GM18861 (cell line): ENCODE measurements around the gene RAB8A.

Experiments
- ATAC-seq: cut with Tn5 transposase; IDR thresholded peaks from one replicate; pipeline ENCODE4 v1.9.1; 2021; ENCODE audit not compliant: unreplicated experiment

The RAB8A gene

DNA sequence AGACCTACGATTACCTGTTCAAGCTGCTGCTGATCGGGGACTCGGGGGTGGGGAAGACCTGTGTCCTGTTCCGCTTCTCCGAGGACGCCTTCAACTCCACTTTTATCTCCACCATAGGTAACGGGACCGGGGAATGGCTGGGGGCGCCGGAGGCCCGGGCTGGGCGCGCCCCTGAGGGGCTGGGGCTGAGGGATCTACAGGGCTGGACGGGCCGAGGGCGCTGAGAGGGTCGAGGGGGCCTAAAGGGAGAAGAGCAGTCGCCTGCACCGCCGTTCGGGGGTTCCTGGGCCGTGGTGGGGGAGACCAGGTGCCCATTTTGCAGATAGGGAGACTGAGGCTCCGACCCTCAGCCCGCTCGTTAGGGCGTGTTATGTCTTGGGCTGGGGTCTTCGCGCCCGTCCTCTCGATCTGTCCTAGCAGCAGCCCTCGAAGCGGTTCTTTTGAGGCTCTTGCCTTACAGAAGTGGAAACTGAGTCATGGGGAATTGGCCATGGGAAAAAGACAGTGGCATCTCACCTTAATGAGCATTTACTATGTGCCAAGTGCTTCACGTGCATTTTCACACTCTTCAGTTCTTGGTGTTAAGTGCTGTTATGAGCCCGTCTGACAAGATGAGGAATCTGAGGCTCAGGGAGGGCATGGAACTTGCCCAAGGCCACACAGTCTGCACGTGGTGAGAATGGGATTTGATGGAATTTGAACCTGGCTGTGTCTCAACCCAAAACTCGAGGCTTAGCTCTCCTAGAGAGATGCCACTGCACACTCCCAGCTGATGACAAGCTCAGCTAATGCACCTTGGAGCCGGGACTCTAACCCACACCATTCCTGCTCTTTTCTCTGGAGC is 442 bp downstream of the RAB8A start:
- no peak for ATAC-seq

DNA sequence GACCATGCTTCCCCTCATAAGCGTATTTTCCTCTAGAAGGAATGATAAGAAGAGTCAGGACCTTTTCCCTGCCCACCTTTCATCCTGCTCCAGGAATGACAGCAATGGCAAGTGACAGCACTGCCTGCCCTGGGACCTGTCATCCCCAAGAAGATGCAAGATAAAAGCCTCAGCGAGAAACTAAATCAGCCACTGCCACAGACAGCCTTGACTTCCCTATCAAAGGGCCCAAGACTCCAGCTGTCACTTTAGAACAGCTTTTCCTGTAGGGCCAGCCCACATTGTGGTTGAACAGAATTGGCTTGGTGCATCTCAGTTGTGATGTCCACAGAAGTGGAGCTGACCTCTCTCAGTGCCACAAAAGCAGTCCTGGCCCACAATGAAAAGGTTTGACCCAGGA is 1.1 kb downstream of the RAB8A start:
- no peak for ATAC-seq

DNA sequence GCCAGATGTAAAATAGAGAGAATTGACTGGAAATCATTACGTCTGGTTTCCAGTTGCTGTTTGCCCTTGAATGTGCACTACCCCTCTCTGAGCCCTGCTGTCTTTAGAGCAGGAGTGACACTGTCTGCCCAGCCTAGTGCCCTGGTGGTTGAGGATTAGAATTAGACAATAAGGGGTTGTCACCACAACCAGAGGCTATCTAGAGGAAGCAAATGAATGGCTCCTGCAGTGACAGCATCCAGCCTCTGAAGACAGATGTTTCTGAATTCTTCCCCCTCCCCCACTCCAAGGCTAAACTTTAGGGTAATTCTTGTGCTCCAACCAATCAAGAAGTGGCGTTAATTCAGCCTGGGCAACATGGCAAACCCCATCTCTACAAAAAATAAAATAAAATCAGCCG is 2.0 kb downstream of the RAB8A start:
- ATAC-seq = no peak

DNA sequence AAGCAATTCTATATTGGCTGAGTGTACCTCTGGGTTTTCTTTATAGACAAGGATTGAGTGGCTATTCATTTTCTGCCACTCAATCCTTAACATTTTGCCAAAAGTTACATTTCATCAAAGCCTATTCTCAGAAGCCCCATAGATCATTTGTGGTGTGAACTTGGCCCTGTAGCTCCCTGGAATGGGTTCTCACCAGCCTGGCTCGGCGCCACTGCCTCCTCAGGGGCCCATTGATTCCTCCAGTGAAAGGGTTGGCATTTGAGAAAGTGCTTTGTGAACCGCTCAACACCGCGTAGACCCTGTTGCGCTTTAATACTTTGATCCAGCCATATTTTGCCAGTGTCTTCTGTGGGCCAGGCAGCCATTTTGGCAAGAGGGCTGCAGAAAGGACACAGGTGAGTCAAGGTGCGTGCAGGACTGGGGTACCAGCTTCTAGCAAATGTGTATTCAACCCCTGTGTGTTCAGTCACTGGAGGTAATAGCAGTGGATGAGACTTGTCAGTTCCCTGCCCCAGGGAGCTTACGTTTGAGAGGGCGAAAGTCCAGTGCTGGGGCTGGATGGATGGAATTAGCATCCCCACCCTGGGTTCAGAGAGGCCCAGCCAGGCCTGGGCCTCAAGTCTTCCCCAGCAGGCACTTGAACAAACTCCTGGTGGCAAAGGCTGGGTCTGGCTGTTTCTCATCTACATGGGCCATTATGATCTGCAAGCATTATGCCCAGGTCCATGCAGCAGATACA is 3.8 kb downstream of the RAB8A start:
- no peak for ATAC-seq

DNA sequence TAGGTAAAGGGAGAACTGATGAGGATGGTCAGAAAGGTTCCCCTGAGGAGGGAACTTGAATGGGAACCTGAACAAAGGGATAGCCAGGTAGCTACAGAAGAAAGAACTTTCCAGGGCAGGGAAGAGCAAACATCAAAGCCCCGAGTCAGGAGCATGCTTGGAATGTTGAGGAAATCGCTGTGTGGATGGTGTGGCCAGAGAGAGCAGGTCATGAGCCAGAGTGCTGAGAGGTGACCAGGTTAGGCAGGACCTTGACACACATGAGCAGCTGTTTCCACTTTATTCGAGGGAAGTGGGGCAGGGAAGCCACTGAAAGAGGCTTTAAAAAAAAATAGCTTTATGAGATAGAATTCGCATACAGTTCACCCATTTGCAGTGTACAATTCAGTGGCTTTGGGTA is 4.4 kb downstream of the RAB8A start:
- ATAC-seq = no peak

DNA sequence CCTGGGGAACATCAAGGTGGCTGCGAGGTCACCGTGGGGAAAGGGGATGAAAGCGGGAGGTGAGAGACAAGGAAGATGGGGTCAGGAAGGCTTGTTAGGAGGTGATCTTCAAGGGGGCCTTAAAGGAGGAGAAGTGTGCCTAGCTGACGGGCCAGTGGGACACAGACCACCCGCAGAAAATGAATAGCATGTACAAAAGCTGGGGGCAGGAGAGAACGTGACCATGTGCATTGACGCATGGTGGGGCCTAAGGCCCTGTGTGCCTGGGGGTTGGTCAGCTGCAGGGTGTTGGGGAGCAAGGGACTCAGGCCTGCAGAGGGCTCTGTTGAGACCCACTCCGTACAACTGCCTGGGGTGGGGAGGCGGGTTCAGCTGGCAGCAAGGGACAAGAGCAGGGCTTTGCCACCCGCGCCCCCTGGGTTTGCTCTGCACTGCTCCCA is 5.9 kb downstream of the RAB8A start:
- ATAC-seq = no peak

DNA sequence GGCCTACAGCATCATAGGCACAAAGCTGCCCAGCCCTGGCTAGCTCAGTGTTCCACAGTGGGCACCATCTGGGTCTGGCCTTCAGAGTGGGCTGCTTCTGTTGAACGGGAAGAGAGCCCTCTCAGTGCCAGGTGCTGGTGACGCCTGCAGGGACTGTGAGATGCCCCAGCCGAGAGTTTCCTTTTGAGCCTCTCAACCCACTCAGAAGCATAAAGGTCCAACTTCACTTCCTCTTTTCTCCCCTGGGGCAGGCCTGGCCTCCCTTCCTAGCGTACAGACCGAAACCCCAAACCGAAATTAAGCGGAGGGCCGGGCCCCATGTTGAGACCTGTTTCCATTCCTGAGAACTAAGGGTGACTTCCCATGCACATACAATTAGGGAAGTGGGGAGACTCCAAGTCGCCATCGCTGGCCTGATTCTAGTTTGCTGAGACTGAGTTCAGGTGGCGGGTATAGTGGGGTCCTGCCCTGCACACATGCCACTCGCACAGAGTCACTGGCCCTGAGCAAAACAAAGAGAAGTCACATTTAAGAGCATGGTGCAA is 6.9 kb downstream of the RAB8A start:
- peak; percentile 71 for ATAC-seq

DNA sequence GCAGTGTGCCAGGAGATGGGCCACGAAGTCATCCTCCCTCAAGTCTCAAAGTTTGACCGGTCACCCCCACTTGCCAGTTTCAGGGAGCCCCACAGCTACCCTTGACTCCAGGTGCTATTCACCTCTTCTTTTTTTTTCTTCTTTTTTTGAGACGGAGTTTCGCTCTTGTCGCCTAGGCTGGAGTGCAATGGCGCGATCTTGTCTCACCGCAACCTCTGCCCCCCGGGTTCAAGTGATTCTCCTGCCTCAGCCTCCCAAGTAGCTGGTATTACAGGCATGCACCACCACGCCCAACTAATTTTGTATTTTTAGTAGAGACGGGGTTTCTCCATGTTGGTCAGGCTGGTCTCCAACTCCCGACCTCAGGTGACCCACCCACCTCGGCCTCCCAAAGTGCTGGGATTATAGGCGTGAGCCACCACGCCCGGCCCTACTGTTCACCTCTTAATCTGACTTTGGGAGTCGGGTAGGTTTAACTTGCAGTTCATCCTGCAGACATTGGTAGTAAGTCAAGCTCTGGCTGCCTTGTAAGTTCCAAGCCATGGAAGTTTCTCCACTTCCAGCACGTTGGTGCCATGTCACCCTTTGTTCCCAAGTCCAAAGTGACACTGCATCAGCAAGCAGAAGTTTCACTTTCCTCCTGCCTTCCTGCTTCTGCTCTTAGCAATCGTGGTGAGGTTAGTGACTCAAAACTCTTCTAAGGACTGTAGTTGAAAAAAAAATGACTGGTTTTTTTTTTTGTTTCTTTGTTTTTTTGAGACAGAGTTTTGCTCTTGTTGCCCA is 7.6 kb downstream of the RAB8A start:
- peak; percentile 27 for ATAC-seq

DNA sequence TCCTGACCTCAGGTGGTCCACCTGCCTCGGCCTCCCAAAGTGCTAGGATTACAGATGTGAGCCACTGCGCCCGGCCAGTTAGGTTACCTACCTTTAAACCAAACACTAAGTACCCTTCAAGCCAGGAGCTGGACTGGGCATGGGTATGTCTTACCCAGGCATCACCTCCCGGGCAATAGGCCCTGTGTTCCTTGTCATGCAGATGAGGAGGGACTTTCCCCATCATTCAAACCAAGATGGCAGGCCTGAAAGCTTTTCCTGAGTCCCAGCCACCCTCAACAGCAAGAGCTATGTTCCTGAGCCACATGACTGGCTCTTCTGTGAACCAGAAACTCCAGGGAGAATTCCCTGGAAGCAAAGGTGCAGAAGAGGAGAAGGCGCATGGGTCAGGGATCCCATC is 9.5 kb downstream of the RAB8A start:
- no peak for ATAC-seq

DNA sequence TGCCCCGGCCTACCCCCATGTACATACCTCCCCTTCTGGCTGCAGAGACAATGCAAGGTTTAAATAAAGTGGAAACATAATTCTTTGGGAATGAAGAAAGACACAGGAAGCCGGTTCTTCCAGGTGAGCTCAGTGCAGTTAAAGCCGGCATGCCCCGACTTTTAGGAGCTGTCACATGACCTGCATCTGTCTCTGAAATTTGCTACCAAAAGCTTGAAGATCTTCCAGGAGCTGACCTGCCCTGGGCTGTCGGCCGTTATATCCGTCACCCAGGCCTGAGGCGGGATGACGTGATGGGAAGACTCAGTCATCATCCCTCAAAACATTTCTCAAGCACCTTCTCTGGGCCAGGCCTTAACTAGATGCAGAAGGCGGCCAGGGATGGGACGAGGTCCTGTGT is 10.3 kb downstream of the RAB8A start:
- no peak for ATAC-seq

DNA sequence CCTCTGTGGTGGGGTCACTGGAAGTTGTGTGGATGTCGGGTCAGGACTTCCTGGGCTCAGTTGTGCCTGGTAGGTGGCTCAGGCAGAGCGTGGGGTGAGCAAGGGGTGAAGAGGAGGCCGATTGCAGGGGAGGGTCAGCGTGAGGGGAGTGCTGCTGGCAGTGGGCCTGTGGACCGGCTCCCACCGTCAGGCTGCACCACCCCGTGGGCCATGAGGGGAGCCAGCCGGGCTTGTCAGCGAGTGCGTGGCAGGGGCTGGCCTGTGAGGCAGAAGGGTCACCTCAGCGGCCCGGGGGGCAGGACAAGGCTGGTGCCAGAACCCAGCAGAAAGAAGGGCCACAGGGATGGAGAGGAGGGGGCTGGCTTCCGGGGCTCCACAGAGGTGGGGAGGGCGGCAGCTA is 13.3 kb downstream of the RAB8A start:
- no peak for ATAC-seq

DNA sequence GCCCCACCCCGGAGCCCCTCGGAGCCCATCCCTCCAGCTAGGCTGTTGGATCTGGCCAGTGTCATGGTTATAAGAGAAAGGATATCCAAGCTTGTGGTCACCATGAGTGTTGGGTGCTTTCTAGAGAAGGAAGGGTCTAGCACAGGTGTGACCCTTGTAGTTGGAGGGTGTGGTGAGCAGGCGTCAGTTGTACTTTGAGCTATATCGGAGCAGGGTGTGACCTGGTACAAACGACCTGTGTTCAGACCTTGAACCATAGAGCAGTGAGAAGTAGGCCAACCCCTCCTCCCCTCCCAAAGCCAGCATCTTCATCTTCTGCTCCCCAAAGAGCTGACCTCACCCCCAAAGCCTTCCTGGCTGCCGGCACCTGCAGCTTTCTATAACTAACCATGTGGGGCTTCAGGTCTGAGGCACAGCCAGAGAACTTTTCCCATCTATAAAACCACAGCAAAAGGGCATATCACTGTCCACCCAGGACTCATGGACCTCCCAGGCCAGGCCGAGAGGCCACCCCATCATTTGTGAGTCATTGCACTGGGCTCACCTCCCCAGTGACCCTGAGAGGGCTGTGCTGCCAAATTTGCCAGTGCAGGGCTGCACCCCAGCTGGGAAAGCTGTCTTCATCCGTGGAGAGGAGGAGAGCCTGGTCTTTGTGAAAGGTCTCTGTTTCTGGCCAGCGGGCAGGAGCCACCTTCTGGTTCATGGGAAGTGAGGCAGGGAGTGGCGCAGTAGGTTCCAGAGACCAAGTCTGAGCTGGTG is 14.2 kb downstream of the RAB8A start:
- no peak for ATAC-seq

DNA sequence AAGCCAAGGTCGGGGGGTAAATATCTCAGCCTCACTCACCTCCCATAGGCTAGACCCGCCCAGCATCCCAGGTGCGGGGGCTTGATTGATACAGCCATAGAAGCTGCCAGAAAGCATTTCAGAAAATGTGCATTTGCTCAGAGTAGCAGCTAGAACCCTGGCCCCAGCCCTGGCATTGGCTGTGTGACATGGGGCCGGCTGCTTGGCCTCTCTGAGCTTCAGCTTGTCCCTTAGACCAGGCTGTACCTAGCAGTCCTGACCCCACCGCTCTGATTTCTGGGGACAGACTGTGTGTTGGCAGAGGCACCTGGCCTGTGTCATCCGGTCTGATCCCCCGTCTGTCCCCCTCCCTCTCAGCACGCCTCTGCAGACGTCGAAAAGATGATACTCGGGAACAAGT is 15.4 kb downstream of the RAB8A start:
- no peak for ATAC-seq

DNA sequence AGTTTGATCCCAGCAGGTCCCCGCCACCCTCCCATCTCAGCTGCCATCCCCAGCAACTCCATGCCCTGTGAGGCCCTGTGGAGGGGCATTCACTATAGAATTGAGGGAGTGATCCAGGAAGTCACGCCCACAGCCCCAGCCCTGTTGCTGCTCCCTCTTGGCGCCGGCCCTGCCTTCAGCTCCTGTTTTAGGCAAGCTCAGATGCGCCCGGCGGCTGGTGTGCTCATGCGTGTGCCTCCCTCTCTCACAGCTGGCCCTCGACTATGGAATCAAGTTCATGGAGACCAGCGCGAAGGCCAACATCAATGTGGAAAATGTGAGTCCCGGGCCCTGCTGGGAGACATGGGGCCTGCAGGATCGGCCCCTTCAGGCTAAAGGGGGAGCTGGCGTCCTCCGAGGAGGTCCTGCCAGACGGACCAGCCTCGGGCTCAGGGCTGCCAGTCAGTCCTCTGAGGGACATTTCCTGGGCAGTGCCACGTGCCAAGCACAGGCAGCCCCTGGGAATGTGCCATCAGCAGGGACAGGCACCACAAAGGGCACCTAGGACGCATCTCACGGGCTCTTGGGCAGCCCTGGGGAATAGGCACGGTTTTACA is 16.2 kb downstream of the RAB8A start:
- ATAC-seq = no peak

DNA sequence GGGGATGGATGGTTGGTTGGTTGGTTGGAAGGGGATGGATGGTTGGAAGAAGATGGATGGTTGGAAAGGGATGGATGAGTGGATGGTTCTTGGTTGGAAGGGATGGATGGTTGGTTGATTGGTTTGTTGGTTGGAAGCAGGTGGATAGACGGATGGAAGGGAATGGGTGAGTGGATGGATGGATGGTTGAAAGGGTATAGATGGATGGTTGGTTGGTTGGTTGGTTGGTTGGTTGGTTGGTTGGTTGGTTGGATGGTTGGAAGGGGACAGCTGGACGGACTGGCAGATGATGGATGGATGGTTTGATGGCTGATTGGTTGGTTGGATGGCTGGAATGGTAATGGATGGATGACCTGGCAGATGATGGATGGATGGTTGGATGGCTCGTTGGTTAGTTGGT is 20.0 kb downstream of the RAB8A start:
- ATAC-seq = no peak

DNA sequence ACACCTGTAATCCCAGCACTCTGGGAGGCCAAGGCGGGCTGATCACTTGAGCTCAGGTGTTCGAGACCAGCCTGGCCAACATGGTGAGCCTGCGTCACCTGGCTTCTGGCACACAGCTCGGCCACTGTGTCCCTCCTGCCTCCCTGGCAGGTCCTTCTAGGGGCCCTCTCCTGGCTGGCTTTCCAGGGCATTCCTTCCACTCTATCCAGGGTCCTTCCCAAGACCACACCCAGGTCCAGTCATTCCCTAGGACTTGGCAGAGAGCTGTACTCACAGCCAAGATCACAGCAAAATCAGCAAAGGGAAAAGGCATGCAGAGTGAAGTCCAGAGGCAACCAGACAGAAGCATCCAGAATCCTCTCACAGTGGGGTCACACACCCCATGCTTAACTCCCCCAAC is 22.1 kb downstream of the RAB8A start:
- no peak for ATAC-seq

DNA sequence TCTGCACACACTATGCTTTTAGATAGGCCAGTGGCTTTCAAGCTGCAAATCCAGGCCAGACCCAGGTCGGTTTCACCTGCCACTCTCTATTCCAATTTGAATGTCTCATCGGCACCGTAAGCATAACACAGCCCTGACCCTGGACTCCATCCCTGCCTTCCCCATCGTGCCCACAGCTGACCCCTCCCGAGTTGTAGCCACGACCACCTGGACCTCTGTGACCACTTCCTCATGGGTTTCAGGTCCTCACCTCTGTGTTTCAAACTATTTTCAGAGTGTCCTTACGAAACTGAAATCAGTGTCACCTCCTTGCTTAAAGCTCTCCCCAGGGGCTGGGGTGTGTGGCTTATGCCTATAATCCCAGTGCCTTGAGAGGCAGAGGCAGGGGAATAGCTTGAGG is 22.8 kb downstream of the RAB8A start:
- no peak for ATAC-seq

DNA sequence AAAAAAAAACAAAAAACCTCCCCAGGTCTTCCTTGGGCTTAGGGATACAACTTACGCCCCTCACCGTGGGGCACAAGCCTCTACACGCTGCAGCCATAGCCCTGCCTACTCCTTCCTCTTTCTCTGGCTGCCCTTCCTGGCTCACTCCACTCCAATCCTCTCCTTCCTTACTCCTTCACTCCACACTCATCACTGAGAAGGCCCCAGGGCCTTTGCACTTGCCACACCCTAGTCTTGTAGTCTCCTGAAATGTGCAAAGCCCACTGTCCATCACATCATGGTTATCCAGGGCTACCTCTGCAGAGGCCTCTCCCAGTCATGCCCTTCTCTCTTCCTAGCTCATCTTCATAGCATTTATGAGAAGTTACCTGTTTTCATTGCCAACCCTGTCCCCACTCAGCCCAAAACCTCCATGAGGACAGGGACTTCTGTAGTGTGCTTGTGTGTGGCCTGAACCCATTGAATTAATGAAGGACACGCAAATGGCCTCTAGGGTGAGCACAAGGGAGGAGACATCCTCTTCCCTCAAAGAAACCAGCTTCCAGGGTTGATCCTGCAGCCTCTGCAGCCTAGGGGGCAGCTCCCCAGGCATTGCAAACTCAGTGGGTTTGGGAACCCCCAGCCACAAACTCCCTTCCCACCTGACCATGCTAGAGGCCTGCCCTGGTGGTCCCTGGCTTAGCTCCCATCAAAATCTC is 23.9 kb downstream of the RAB8A start:
- ATAC-seq = no peak

DNA sequence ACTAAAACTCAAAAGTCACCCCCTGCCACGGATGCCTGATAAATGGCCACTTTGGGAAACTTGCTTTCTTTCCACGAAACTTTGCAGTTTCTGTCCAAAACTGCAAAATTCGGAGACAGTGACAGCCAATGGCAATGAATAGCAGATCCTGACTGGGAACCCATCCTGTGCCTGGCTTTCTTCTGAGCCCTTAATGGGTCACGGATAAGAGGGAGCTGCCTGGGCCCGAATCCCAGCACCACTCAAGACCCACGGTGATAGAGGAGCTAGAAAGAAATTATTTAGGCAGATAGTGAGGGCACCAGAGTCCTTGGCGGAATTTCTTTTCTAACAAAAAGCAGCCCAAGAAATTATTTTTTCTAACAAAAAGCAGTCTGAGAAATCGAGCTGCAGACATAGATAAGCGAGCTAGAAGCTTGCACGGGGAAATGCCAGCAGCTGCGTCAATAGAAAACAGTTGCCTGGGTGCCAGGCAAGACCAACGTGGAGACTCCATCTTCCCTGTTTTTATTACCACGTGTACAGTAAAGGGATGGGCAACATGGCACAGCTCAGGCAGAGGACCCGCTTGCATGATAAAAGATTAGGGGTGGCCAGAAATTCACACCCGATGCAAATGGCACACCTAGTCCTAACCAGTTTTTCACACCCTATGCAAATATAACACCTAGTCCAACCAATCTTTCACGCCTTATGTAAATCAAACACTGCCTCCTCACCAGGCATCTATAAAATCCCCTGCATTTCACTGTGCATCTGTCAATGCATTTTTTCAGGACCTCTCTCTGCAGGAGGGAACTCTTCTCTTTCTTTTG is 24.7 kb downstream of the RAB8A start:
- no peak for ATAC-seq
